HG03095 (cell line): ENCODE results near the gene CCL8.

Experiments used
- ATAC-seq: cut with Tn5 transposase; IDR thresholded peaks from one replicate; pipeline ENCODE4 v1.9.1; 2021; ENCODE audit warnings: moderate library complexity; ENCODE audit not compliant: unreplicated experiment

The CCL8 gene

GRCh38 chr17:34319039-34319483 is at the start of gene CCL8:
CCL8 (plus strand) TSS chr17:34319435; CDS start chr17:34319502, 67 bp downstream.
- no peak for ATAC-seq

GRCh38 chr17:34269969-34270368 is 49.3 kb upstream of the CCL8 start, which contains the start of gene CCL7:
CCL7 (plus strand) TSS chr17:34270221; CDS start chr17:34270291, 70 bp downstream.
- no peak for ATAC-seq

- ATAC-seq: no peak
These were observed 43.4 kb upstream of the CCL8 start for GRCh38 chr17:34275881-34276280.

GRCh38 chr17:34276826-34277225 is 42.4 kb upstream of the CCL8 start:
- no peak for ATAC-seq

GRCh38 chr17:34283571-34283970 is 35.7 kb upstream of the CCL8 start:
- no peak for ATAC-seq

GRCh38 chr17:34285286-34285792 is 33.9 kb upstream of the CCL8 start, which contains the start of gene CCL11:
CCL11 (plus strand) TSS chr17:34285742; CDS start chr17:34285809, 67 bp downstream.
- ATAC-seq: no peak

- ATAC-seq: no peak
These were observed 31.4 kb upstream of the CCL8 start for GRCh38 chr17:34287875-34288274.

- ATAC-seq: no peak
These were observed 28.6 kb upstream of the CCL8 start for GRCh38 chr17:34290586-34290985.

GRCh38 chr17:34291721-34292348 is 27.4 kb upstream of the CCL8 start:
- no peak for ATAC-seq

- no peak for ATAC-seq
These were observed 20.2 kb upstream of the CCL8 start for GRCh38 chr17:34299027-34299426.

GRCh38 chr17:34299956-34300577 is 19.2 kb upstream of the CCL8 start:
- no peak for ATAC-seq

GRCh38 chr17:34300652-34301370 is 18.4 kb upstream of the CCL8 start:
- ATAC-seq: no peak

GRCh38 chr17:34301986-34302385 is 17.2 kb upstream of the CCL8 start:
- ATAC-seq: no peak

- ATAC-seq: no peak
These were observed 16.6 kb upstream of the CCL8 start for GRCh38 chr17:34302636-34303035.

- no peak for ATAC-seq
These were observed 15.6 kb upstream of the CCL8 start for GRCh38 chr17:34303606-34304005.

- ATAC-seq: no peak
These were observed 14.2 kb upstream of the CCL8 start for GRCh38 chr17:34305061-34305460.

GRCh38 chr17:34305606-34306005 is 13.6 kb upstream of the CCL8 start:
- ATAC-seq: no peak

- ATAC-seq: no peak
These were observed 12.8 kb upstream of the CCL8 start for GRCh38 chr17:34306466-34306865.

- ATAC-seq: no peak
These were observed 12.1 kb upstream of the CCL8 start for GRCh38 chr17:34307110-34307509.

- no peak for ATAC-seq
These were observed 10.9 kb upstream of the CCL8 start for GRCh38 chr17:34308371-34308770.

- no peak for ATAC-seq
These were observed 7.9 kb upstream of the CCL8 start for GRCh38 chr17:34311291-34311690.

- no peak for ATAC-seq
These were observed 7.2 kb upstream of the CCL8 start for GRCh38 chr17:34312080-34312479.
